Mucosa of gallbladder (tissue), 1 donor: Measurements from ENCODE around the gene DIS3L2. TPM values are rescaled to one million over a fixed set of nuclear protein-coding genes. Genes with fewer than 3 reads are reported as not detected.
"Not testable (repeated sequence)": the region's sequence is repeated elsewhere in the genome, so short reads cannot be mapped to it uniquely, and the experiment has no call there.

Experiments used
- DNase-seq: peaks from one replicate; pipeline ENCODE4 v3.0.0-alpha.2; 2020; ENCODE audit warnings: low spot score
- total RNA-seq: library from RNA; stranded (reverse); gene quantifications from one replicate; pipeline ENCODE4 v1.2.1, GENCODE V29; 2021
- donor health status: DM: no; HTN: no; CAD: no.

Gene DIS3L2
- total RNA-seq, 1 donor from 2014 or later, result 36.3 TPM

DNA sequence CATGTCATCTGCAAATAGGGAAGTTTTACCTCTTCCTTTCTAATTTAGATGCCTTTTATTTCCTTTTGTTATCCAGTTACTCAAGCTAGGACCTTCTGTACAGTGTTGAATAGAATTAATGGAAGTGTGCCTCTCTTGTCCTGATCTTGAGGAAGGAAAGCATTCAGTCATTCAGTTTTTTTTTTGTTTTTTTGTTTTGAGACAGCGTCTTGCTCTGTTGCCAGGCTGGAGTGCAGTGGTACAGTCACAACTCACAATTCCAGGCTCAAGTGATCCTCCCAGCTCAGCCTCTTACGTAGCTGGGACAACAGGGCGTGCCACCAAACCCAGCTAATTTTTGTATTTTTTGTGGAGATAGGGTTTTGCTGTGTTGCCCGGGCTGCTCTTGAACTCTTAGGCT, 213.1 kb downstream of the DIS3L2 start:
- no peak for DNase-seq

- not testable (repeated sequence) for DNase-seq
Measured at GRCh38 chr2:232176587-232176986, 215.1 kb downstream of the DIS3L2 start.

- DNase-seq, result no peak
Measured at GRCh38 chr2:232183279-232183678, 221.8 kb downstream of the DIS3L2 start.

DNA sequence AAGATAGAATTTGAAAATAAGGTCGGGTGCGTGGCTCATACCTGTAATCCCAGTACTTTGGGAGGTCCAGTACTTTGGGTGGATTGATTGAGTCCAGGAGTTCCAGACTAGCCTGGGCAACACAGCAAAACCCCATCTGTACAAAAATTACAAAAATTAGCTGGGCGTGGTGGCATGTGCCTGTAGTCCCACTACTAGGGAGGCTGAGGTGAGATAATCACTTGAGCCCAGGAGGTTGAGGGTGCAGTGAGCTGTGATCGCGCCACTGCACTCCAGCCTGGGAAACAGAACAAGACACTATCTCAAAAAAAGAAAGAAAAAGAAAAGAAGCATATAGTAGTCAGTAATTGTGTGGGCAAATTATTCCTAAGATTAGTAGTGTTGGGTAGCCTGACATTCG, 222.8 kb downstream of the DIS3L2 start:
- no peak for DNase-seq

DNA sequence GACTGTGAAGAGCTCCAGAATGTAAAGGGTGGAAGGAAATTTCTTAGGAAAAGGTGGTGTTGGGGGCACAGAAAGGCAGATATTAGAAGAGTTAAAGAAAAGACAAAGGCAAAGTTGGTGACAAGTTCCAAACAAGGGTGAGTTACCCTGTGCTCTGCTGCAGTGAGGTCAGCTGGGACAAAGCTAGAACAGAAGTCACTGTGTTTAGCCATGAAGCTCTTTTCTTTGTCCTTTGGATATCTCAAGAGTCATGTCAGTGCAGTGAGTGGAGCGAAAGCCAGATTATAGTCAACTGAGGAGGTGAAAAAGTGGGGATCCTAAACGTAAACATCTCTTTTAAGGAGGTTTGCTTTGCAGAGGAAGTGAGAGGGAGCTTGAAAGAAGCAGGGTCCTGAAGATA, 229.3 kb downstream of the DIS3L2 start:
- DNase-seq, result no peak

DNA sequence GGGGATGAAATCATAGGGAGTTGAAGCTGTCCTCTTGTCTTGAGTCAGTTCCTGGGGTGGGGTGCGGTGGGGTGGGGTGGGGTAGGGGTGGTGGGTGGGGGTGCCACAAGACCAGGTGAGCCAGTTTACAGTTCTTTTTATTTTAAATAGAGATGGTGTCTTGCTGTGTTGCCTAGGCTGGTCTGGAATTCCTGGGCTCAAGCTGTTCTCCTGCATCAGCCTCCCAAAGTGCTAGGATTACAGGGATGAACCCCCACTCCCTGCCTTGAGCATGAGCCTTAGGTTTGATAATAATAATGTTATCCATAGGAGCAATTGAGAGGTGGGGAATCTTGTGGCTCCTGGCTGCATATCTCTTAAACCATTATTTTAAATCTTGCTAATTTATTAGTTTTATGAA, 234.0 kb downstream of the DIS3L2 start:
- DNase-seq, result no peak

DNA sequence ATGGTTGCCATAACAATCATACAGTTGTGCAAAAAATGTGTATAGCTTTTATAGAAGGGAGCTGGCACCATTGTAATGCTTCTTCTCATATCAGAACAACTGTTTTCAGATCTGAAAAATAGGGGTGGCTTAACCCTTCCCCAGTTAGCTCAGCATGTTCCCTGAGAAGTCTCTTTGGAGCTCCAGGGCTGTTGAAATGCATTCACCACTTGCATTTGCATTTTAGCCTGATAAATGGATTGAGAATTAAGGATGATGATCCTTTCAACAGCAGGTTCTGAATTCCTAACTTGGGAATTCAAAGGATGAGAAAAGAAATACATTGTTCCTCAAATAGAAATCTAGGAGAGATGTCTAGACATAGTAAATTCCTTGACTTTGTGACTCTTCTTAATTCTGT, 235.3 kb downstream of the DIS3L2 start:
- no peak for DNase-seq

DNA sequence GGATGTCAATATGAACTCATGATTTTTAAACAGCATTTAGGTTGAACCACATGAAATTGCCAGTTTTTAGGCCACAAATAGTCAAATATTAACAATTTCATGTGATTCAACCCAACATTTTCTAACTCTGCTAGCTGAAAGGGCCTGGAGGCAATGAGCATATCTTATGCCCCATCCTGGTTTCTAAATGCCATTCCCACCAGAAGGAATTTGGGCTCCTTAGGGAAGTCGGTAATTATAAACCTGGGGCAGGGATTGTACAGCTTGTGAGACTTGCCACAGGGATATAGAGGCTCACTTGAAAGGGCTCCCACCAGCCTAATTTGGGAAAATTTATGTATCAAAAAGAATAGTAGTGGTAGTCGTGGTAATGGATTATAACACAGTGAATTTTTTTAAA, 238.7 kb downstream of the DIS3L2 start:
- DNase-seq, result no peak

- DNase-seq, result no peak
Measured at GRCh38 chr2:232203166-232203891, 241.8 kb downstream of the DIS3L2 start.

- no peak for DNase-seq
Measured at GRCh38 chr2:232203936-232204335, 242.4 kb downstream of the DIS3L2 start.

DNA sequence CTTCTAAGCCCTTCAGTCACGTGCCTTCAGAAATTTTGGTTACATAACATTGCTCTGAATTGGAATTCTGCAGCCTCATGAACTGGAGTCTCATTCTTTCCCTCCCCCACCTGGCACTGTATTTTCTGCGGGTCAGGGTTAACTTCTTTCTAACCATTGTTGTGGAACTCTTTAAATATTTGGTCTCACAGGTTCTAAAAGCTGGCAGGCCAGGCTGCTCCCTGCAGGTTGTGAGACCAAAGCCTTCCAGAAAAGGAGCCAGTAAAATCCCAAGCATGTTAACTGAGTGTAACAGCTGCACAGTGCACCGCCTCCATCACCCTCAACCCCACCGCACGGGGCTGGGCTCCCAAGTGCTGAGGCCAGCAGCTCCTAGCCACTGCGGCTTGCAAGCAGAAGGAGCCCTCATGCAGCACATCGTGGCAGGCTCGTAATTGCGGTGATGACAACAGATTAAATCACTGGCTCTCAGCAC, 243.0 kb downstream of the DIS3L2 start:
- peak; percentile 21 for DNase-seq

GRCh38 chr2:232207174-232207573, 245.7 kb downstream of the DIS3L2 start:
- no peak for DNase-seq

- DNase-seq, result no peak
Measured at GRCh38 chr2:232210306-232210705, 248.8 kb downstream of the DIS3L2 start.

- DNase-seq, result peak; percentile 46
Measured at GRCh38 chr2:232211743-232212686, 250.5 kb downstream of the DIS3L2 start.

DNA sequence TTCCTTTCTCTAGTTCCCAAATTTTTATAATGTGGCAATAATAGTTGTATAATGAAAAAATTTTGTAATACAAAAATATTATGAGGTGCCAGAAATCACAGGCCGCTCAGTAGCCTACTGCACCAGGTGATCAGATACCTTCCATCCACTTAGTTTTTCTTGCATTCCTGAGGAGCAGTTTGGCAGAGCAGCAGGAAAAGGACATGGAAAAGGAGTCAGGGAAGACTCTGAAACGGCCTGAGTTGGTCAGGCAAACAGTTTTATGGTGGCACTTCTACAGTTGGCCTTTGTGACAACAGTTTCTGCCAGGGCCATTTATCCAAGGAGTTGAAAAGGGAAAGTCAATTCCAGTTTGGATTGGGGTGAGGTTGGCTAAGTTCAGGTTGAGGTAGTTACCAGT, 251.7 kb downstream of the DIS3L2 start:
- DNase-seq, result no peak

- no peak for DNase-seq
Measured at GRCh38 chr2:232214053-232214452, 252.5 kb downstream of the DIS3L2 start.

DNA sequence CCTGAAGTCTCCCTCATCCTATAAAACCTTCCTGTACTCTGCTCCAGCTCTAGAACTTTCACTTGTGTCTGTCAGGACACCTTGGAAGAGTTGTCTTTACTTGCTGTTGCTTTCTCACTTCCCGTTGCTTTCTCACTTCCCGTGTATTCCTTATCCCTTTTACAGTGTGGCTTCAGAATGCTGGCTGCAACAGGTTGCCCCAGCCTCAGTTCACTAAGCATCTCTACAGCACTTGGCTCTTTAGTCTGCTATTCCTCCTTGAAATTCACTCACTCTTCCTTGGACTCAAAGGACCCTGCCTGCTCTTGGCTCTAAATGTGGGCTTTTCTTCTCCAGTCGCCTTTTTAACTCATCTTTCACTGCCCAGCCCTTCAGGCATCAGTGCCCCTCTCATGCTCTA, 254.5 kb downstream of the DIS3L2 start:
- no peak for DNase-seq

DNA sequence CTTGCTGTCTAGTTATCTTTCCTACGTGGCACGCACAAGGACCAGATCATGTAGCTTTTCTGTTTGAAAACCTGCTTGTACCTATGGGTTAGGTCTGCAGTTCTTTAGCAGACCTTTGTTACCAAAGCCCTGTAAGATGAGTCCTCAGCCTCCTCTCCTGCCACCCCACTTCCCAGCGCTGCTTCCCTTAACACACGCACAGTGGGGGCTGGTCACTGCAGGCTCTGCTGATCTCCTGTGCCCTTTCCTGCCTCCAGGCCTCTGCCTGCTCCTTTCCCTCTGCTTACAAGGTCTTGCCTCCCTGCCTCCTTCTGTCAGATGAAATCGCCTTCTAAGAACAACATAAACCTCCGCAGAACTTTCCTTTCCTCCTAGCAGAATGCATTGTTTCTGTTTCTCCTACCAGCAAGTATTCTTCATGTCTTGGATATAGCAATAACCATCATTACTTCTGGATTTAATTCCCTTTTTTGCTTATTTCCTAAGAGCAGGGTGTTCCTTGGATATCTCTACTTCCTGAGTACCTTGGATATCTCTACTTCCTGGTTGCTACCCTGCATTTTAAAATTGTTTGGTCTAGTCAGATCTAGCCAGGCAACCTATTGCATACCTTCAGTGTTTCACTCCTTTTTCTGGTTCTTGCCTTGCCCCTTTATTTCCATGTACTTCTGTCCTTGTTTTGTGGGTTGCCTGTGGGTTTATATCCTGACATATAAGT, 257.4 kb downstream of the DIS3L2 start:
- DNase-seq, result no peak

DNA sequence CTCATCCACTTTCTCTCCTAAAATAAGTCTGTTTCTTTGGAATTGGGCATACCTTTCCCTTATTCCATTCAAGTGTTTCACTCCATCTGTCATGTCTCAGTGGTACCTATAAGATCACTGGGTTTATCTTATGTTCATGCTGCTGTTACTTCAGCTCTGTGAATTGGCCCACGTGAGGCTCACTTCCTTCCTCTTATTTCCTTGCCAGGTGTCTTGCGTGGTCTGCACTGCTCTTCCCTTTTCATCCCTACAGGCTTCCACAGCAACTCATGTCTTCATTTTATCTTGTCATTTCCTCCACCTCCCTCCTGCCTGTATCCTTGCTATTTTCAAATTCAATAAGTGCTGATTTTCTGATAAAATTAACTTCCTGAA, 258.0 kb downstream of the DIS3L2 start:
- DNase-seq, result no peak

- no peak for DNase-seq
Measured at GRCh38 chr2:232219932-232220331, 258.4 kb downstream of the DIS3L2 start.

DNA sequence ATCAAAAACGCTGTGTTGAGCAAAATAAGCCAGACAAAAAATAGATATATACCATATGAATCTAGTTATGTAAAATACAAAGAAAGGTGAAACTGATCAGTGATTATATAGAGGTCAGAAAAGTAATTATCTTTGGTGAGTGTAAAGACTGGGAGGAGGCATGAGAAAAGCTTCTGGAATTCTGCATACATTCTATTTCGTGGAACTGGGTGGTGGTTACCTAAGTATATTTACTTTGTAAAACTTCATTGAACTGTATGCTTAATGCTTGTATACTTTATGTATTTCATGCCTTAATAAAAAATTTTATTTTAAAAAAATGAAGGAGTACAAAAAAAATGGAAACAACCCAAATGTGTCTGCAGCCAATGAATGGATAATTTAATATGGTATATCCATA, 263.9 kb downstream of the DIS3L2 start:
- no peak for DNase-seq

GRCh38 chr2:232225895-232226294, 264.4 kb downstream of the DIS3L2 start:
- no peak for DNase-seq
